NB4 (cell line): ENCODE data around the gene RIPOR3.

Experiments used
- CTCF ChIP-seq: IDR thresholded peaks from one replicate; pipeline ENCODE4 v1.5.1; 2012; ENCODE audit warnings: low read depth, low read length
- MYC ChIP-seq: IDR thresholded peaks from 2 replicates; pipeline ENCODE4 v1.6.1; 2011; ENCODE audit warnings: low read depth, low read length

- TF ChIP-seq CTCF (no peak), MYC (no peak)
These were observed 38.8 kb upstream of the RIPOR3 start for GRCh38 chr20:50729901-50730764.
